ENCODE measurements around the gene SEC16A. TPM values are rescaled to one million over a fixed set of nuclear protein-coding genes. Genes with fewer than 3 reads are reported as not detected.

Gene SEC16A
- total RNA-seq, 1 donor: 39.4 TPM

DNA sequence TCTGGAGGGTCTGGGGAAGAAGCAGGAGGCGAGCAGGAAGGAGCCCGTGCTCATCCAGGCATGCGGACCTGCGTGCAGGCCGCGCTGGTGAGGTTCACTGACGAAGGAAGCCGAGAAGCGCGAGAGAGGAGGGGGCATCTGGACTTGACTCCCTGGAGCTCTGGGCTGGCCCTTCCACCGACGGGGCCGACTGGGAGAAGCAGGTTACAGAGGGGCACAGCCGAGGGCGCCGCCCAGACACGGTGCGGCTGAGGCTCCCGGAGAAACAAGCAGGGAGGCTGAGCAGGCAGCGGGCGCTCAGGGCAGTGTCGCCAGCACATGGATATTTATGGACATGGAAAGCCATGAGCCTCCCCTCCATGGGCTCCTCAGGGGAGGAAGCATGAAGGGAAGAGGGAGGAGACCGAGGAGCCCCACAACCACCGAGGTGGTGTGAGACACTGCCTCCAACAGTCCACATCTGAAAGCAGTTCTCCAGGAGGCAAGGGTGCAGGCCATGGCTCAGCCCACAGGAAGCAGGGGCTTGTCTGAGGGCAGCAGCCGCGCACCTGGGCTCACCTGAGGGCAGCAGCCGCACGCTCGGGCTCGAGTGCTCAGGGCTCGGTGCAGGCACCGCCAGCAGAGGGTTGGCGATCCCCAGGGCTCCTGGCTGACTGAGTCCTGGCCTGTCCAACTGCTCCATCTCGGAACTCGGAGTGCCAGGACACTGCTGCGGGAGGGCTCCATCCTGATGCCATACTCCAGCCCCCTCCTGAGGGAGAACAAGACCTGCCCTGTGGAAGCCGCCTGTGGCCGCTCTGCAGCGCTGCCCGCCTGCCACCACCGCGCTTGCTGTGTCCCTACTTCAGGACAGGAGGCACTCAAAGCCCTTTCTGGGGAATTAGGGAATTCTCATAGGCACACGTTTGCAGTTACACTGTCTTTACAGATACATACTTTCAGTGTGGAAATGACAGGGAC is 27.5 kb downstream of the SEC16A start:
- TF ChIP-seq, protein P1, sequence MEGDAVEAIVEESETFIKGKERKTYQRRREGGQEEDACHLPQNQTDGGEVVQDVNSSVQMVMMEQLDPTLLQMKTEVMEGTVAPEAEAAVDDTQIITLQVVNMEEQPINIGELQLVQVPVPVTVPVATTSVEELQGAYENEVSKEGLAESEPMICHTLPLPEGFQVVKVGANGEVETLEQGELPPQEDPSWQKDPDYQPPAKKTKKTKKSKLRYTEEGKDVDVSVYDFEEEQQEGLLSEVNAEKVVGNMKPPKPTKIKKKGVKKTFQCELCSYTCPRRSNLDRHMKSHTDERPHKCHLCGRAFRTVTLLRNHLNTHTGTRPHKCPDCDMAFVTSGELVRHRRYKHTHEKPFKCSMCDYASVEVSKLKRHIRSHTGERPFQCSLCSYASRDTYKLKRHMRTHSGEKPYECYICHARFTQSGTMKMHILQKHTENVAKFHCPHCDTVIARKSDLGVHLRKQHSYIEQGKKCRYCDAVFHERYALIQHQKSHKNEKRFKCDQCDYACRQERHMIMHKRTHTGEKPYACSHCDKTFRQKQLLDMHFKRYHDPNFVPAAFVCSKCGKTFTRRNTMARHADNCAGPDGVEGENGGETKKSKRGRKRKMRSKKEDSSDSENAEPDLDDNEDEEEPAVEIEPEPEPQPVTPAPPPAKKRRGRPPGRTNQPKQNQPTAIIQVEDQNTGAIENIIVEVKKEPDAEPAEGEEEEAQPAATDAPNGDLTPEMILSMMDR (IDR thresholded peaks at IDR 0.05; ENCODE audit: insufficient read depth, low read length): no peak
- no peak overlapping the region for H3K4me3 ChIP-seq (ENCODE audit: low read depth, low read length)
- no peak for DNase-seq (ENCODE audit: low read depth)

DNA sequence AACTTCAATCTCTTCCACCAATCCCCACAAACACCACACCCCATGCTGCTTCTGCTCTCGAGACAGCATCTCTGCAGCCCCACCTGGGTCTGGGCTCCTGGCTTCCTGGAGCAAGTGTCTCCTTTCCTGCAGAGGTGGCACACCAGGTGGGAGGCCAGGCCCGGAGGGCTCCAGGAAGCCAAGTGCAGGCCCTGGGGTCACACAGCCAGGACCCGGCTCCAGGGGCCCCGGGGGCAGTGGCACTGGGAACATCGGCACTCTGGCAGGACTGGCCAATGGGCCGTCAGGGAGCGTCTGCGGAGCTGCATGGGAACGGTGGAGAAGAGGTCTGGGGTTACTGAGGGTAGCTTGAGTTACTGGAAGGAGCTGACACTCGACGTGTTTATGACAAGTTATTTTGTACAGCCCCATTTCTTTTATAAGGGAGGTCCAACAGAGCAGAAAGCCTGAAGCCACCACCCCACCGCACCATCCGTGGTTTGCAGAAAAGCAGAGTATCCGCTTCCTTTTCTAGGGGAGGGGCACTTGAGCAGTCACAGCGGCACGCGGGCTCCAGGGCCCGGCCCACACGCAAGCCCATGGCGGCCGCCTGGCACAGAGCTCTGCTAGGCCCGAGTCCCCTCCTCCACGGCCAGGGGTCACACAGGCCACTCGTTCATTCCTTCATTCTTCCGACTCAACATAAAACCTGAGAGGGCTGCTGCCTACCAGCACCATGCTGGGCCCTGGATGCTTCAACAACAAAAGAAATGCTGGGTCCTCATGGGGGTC is 28.6 kb downstream of the SEC16A start:
- TF ChIP-seq, protein P1 (IDR thresholded peaks at IDR 0.05; ENCODE audit: insufficient read depth, low read length): no peak
- no peak for DNase-seq (ENCODE audit: low read depth)

DNA sequence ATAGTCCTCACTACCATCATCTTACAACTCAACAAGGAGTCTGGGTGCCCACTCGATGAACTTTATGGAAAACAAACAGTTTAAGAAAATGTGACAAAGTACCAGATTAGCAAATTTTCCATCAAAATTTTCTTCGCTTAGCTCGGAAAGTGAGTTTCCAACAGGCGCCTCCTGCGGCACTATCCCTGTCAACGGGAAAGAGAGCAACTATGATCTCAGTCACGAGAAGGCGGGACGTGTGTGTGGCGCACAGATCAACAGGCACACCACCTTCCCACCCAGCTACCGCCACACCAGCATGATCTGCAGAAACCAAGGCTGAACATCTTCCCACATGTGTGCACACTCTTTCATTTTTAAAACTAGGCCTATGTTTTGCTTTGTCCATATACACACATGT is 29.5 kb downstream of the SEC16A start:
- H3K4me3 ChIP-seq (ENCODE audit: low read depth, low read length): no peak overlapping the region
- TF ChIP-seq, protein P1 (IDR thresholded peaks at IDR 0.05; ENCODE audit: insufficient read depth, low read length): no peak
- DNase-seq (ENCODE audit: low read depth): no peak

More for the DNA sequence above, 28.6 kb downstream of the SEC16A start:
- H3K4me3 ChIP-seq (ENCODE audit: low read depth, low read length): no peak overlapping the region

DNA sequence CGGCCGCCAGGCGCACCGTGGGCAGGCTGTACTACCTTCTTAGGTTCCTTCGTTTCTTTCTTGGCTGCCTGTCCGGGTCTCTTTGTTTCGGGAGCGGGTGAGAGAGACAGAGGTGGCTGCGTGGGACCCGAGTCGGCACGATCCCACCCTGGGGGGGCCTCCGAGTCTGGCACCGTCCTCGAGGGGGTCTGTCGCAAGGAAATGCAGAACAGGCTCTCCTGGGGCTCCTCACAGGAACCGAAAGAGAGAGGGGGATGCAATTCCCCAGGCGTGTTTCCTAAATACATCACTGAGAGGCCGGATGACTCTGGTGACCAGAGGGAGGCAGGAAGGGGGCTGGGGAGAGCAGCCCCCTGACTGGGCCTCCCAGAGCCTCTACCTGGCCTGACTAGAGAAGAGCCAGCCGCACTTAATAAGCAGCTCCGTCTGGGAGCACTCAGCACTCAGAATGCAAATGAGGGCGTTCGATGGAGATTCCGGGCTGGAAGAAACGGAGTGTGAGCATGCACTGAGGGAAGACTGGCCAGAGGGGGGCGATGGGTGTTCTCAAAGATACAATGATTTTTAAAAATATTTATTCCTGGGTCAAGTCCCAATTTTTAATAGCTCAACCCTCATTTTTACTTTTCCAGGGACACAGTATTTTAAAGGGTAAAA is 31.5 kb downstream of the SEC16A start:
- no peak for DNase-seq (ENCODE audit: low read depth)
- TF ChIP-seq, protein P1 (IDR thresholded peaks at IDR 0.05; ENCODE audit: insufficient read depth, low read length): no peak
- no peak overlapping the region for H3K4me3 ChIP-seq (ENCODE audit: low read depth, low read length)

DNA sequence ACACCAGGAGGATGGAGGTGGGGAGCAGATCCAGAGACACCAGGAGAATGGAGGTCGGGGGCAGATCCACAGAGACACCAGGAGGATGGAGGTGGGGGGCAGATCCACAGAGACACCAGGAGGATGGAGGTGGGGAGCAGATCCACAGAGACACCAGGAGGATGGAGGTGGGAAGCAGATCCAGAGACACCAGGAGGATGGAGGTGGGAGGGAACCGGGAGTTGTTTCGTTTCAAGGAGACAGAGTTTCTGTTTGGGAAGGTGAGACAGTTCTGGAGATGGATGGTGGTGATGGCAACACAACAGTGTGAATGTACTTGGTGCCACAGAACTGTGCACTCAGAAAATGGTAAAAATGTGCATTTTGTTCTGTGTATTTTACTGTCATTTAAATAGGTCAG is 34.2 kb downstream of the SEC16A start:
- TF ChIP-seq, protein P1 (IDR thresholded peaks at IDR 0.05; ENCODE audit: insufficient read depth, low read length): no peak
- no peak overlapping the region for H3K4me3 ChIP-seq (ENCODE audit: low read depth, low read length)
- DNase-seq (ENCODE audit: low read depth): no peak

DNA sequence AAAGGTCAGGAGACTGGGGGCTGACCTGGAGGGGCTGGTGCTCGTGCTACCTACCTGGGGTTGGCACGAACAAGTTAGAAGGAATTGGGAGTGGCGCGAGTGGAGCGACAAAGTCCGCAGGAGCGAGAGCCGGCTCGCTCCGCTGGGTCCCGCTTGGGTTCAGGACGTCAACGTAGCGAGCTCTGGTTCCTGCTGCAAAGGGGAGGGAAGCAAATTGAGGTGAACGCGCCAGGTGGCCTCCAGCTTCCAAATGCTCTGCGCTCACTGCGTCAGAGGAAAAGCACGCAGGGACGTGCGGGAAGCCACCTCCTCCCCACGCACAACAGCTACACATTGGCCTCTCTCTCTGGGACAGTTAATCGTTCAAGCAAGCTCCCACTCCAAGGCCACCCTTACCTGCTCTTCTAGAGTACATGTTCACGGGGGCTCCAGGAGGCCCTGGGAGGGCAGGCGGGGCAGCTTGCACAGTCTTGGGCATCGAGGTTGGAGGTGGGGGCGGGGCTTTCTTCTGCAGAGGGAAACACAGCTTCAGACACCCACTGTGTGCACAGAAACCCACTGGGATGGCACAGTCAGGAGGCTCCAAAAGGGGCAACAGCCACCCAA is 35.6 kb downstream of the SEC16A start:
- no peak overlapping the region for H3K4me3 ChIP-seq (ENCODE audit: low read depth, low read length)
- DNase-seq (ENCODE audit: low read depth): no peak
- TF ChIP-seq, protein P1 (IDR thresholded peaks at IDR 0.05; ENCODE audit: insufficient read depth, low read length): no peak
